Thymus (tissue), 11 donors: ENCODE measurements around the gene RNU6-8. TPM values are rescaled to one million over a fixed set of nuclear protein-coding genes. Genes with fewer than 3 reads are reported as not detected.

ENCODE experiments used
- DNase-seq, 9 donors: peaks; one replicate each; pipeline ENCODE4 v3.0.0-alpha.2; 2013; ENCODE audit warnings: low spot score in 9 of 9, low read depth in 6 of 9, missing footprints in 1 of 9
- H3K27ac ChIP-seq, 2 donors: one replicate each; pipeline ENCODE4 v1.5.1; 2013; ENCODE audit warnings: control low read depth in 1 of 2, low read depth in 1 of 2, low read length in 1 of 2, mild to moderate bottlenecking in 1 of 2, moderate library complexity in 1 of 2
- H3K27me3 ChIP-seq, 2 donors: one replicate each; pipeline ENCODE4 v1.5.1; 2013; ENCODE audit warnings: low read length in 1 of 2; ENCODE audit not compliant: control insufficient read depth in 2 of 2, insufficient read depth in 1 of 2
- H3K36me3 ChIP-seq, 2 donors: one replicate each; pipeline ENCODE4 v1.5.1; 2013; ENCODE audit warnings: low read length in 1 of 2, mild to moderate bottlenecking in 1 of 2, moderate library complexity in 1 of 2; ENCODE audit not compliant: control insufficient read depth in 2 of 2, insufficient read depth in 2 of 2
- H3K4me1 ChIP-seq, 2 donors: one replicate each; pipeline ENCODE4 v1.5.1; 2013; ENCODE audit warnings: low read length in 2 of 2; ENCODE audit not compliant: control insufficient read depth in 2 of 2, insufficient read depth in 2 of 2
- H3K4me3 ChIP-seq, 2 donors: one replicate each; pipeline ENCODE4 v1.5.1; 2013; ENCODE audit warnings: low read length in 2 of 2, control low read depth in 1 of 2, mild to moderate bottlenecking in 1 of 2
- H3K9me3 ChIP-seq, 2 donors: one replicate each; pipeline ENCODE4 v1.5.1; 2013; ENCODE audit warnings: low read length in 1 of 2, mild to moderate bottlenecking in 1 of 2; ENCODE audit not compliant: control insufficient read depth in 2 of 2, insufficient read depth in 1 of 2
- WGBS: extraction: QIAGEN DNeasy Blood & Tissue Kit; methylation state at CpG from one replicate; pipeline ENCODE4 v1.1.7; 2013; 5-methylcytosine and 5-hydroxymethylcytosine counted together
- polyA plus RNA-seq: library from polyadenylated mRNA; stranded (reverse); fragments of 200-250 nt; gene quantifications from one replicate; pipeline ENCODE4 v1.2.3, GENCODE V29; 2013
- total RNA-seq: library from RNA; stranded (reverse); fragments of 120-200 nt; gene quantifications from one replicate; pipeline ENCODE4 v1.2.4, GENCODE V29; 2013
- donor health status: healthy.

RNU6-8 gene
- total and polyA plus RNA-seq, 2 donors = not detected

- Histone ChIP-seq H3K4me3 (no peak overlapping the region), H3K27ac (no peak overlapping the region), H3K4me1 (no peaks in the 10 kb centered on the region), H3K27me3 (no peaks in the 10 kb centered on the region), H3K36me3 (no peaks in the 10 kb centered on the region), H3K9me3 (no peaks in the 10 kb centered on the region)
- no peak for DNase-seq
Measured at GRCh38 chr14:32209471-32209870, 6.4 kb upstream of the RNU6-8 start.

GRCh38 chr14:32208490-32208889 lies 5.4 kb upstream of the RNU6-8 start:
- Histone ChIP-seq H3K4me3 (no peak overlapping the region), H3K4me1 (peaks cover 2 to 5% of the 10 kb centered on the region in 2 donors), H3K36me3 (no peaks in the 10 kb centered on the region), H3K9me3 (no peaks in the 10 kb centered on the region), H3K27ac (no peak overlapping the region), H3K27me3 (no peaks in the 10 kb centered on the region)
- DNase-seq = no peak
- 96% methylated on average over 3 of the region's 3 CpGs for WGBS

DNA sequence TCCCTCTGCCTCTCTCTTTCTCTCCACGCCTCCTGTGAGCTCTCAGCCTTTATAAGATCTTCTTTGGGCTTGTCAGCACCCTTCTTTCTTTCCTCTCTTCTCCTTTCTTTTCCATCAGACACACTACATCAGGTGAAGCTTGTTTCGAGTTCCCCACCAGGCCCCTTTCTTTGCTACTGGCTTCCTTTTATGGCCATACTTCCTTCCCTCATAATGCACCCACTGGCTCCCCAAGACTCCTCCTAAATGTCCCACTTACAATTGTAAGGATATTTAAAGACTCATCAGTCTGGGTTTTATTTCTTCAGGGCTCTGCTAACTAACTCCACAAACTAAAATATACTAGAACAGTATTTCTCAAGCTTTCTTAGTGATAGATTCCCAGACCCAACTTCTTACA lies 3.5 kb upstream of the RNU6-8 start:
- DNase-seq = no peak
- Histone ChIP-seq H3K27me3 (no peaks in the 10 kb centered on the region), H3K36me3 (no peaks in the 10 kb centered on the region), H3K27ac (no peak overlapping the region), H3K4me1 (peaks cover 8% of the 10 kb centered on the region in 2 donors), H3K4me3 (no peak overlapping the region), H3K9me3 (no peaks in the 10 kb centered on the region)
- 57% methylated on average over 2 of the region's 2 CpGs for WGBS

- H3K4me3 ChIP-seq = no peak overlapping the region
- H3K27me3 ChIP-seq = no peaks in the 10 kb centered on the region
- peaks cover 8% of the 10 kb centered on the region in 2 donors for H3K4me1 ChIP-seq
- no peaks in the 10 kb centered on the region for H3K9me3 ChIP-seq
- H3K36me3 ChIP-seq = no peaks in the 10 kb centered on the region
- 81% methylated on average over 4 of the region's 4 CpGs for WGBS
- no peak overlapping the region for H3K27ac ChIP-seq
- peak in 1 of 9 donors; percentile 23 for DNase-seq
Measured at GRCh38 chr14:32205984-32206383, 2.9 kb upstream of the RNU6-8 start.

GRCh38 chr14:32205554-32205953 lies 2.5 kb upstream of the RNU6-8 start:
- no peaks in the 10 kb centered on the region for H3K27me3 ChIP-seq
- H3K4me1 ChIP-seq = peaks cover 8 to 10% of the 10 kb centered on the region in 2 donors
- no peak overlapping the region for H3K27ac ChIP-seq
- H3K9me3 ChIP-seq = no peaks in the 10 kb centered on the region
- H3K4me3 ChIP-seq = no peak overlapping the region
- 97% methylated on average over 3 of the region's 3 CpGs for WGBS
- DNase-seq = no peak
- no peaks in the 10 kb centered on the region for H3K36me3 ChIP-seq

DNA sequence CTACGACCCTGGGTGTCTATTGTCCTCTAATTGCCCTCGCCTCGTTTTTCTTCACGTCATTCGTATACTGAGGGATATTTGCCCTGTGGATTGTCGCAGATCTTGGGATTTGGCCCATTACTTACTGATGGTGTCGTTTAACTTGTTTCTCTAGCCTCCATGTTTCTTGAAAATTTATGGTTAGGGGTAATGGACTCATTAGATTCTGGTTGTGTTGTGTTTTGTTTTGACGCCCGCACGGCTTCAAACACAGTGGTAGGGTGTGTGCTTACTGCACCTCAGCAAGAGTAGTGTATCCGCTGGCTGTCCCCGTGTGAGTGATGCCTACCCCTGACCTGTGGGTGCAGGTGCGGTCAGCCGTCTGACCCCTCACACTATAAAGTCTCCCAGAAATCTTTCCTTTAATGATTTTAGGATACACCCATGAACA lies 874 bp upstream of the RNU6-8 start:
- H3K27me3 ChIP-seq = peaks cover 0 to 2% of the 10 kb centered on the region in 2 donors
- peak overlapping the region; percentile 2 to 20 for H3K27ac ChIP-seq
- peak overlapping the region; percentile 65 to 78 for H3K4me3 ChIP-seq
- H3K36me3 ChIP-seq = no peaks in the 10 kb centered on the region
- peaks cover 8 to 10% of the 10 kb centered on the region in 2 donors for H3K4me1 ChIP-seq
- peak in 7 of 9 donors; percentile 12 to 67 (median 42) for DNase-seq
- WGBS = 6% methylated on average over 14 of the region's 14 CpGs
- H3K9me3 ChIP-seq = no peaks in the 10 kb centered on the region

DNA sequence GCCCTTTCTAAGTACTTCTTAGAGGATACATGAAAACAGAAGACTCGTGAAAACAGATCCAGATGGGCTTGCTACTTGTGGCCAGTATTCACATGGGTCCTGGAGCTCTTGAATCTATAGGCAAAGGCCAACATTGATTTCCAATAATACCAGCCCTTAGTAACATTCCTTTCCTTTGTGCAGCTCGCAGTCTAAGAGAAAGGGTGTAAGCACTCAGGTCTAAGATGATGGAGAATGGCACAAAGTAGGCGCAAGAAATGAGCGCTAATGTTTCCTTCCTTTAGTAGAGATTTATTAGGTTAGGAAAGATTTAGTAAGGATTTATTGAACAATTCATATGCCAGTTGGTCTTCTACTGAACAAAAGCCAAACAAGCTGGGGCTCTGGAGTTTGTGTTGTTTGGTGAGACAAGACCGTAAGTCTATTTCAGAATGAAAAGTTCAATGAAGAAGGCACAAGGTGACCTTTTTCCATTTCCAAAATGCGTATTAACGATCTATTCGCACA lies 525 bp downstream of the RNU6-8 start:
- Histone ChIP-seq H3K27ac (peak overlapping the region; percentile 79 to 89), H3K27me3 (peaks cover 0 to 2% of the 10 kb centered on the region in 2 donors), H3K4me1 (peaks cover 8 to 10% of the 10 kb centered on the region in 2 donors), H3K4me3 (peak overlapping the region; percentile 65 to 78), H3K36me3 (no peaks in the 10 kb centered on the region), H3K9me3 (no peaks in the 10 kb centered on the region)
- WGBS = under 1% methylated on average over 8 of the region's 8 CpGs
- peak in 6 of 9 donors; percentile 10 to 55 (median 23) for DNase-seq

DNA sequence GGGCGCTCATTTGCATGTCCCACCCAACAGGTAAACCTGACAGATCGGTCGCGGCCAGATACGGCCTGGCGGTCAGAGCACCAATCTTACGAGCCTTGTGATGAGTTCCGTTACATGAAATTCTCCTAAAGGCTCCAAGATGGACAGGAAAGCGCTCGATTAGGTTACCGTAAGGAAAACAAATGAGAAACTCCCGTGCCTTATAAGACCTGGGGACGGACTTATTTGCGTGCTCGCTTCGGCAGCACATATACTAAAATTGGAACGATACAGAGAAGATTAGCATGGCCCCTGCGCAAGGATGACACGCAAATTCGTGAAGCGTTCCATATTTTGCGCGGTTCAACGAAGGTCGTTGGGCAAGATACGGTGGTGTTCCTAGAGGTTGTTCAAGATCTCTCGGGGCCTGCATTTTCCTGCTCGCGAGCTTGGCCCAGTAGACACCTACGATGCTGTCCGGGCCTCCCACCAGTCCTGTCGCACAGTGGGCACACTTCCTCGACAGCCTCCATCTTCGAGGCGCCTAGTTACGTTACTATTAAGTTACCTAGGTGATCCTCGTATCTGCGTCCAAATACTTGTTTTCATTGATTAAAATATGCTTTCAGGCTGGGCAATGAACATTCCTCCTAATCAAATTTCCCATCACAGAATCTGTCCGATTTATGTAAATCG lies 1.1 kb downstream of the RNU6-8 start, which contains the start of gene RNU6-7:
Gene RNU6-7, plus strand, starts transcription at position 230 of the 675 bp plus-strand sequence.
- Histone ChIP-seq H3K36me3 (no peaks in the 10 kb centered on the region), H3K4me1 (peaks cover 8 to 10% of the 10 kb centered on the region in 2 donors), H3K4me3 (peak within 1 kb of the TSS; percentile 65 to 78), H3K27ac (peak within 1 kb of the TSS; percentile 79 to 89), H3K9me3 (no peaks in the 10 kb centered on the region), H3K27me3 (peaks cover 0 to 2% of the 10 kb centered on the region in 2 donors)
- under 1% methylated on average over 40 of the region's 40 CpGs for WGBS
- peak in 8 of 9 donors; percentile 18 to 83 (median 51) for DNase-seq

GRCh38 chr14:32201193-32201815 lies 1.8 kb downstream of the RNU6-8 start:
- H3K4me1 ChIP-seq = peaks cover 8 to 10% of the 10 kb centered on the region in 2 donors
- under 1% methylated on average over 46 of the region's 46 CpGs for WGBS
- H3K36me3 ChIP-seq = no peaks in the 10 kb centered on the region
- peak; percentile 24 to 74 (median 59) for DNase-seq
- H3K4me3 ChIP-seq = peak overlapping the region; percentile 65 to 78
- H3K27me3 ChIP-seq = peaks cover 0 to 2% of the 10 kb centered on the region in 2 donors
- H3K9me3 ChIP-seq = no peaks in the 10 kb centered on the region
- H3K27ac ChIP-seq = peak overlapping the region; percentile 78 to 89
